K562 (cell line): ENCODE results near the gene SMIM29. TPM values are rescaled to one million over a fixed set of nuclear protein-coding genes. Genes with fewer than 3 reads are reported as not detected.

Experiments
- E2F3 ChIP-seq: fragments of 250-450 bp; sonication (Bioruptor Pico); IDR thresholded peaks from 2 replicates; pipeline ENCODE4 v1.4.0; 2020; ENCODE audit warnings: mild to moderate bottlenecking
- ERF ChIP-seq: fragments of 450-650 bp; formaldehyde crosslinking; IDR thresholded peaks from 2 replicates; pipeline ENCODE4 v1.4.0; 2020; ENCODE audit warnings: mild to moderate bottlenecking, mixed read lengths
- GATAD2A ChIP-seq: fragments of 450-650 bp; IDR thresholded peaks from 2 replicates; pipeline ENCODE4 v1.6.1; 2017
- HDAC2 ChIP-seq: fragments of 450-650 bp; IDR thresholded peaks from 2 replicates; pipeline ENCODE4 v1.6.1; 2016; ENCODE audit warnings: mild to moderate bottlenecking
- KAT7 ChIP-seq: sonication (generic); formaldehyde crosslinking; IDR thresholded peaks from 2 replicates; pipeline ENCODE4 v1.8.0; 2022; ENCODE audit warnings: missing genetic modification reagents, mild to moderate bottlenecking, borderline replicate concordance
- KDM5B ChIP-seq: fragments of 200-600 bp; sonication (generic); IDR thresholded peaks from 2 replicates; pipeline ENCODE4 v1.6.1; 2012; ENCODE audit warnings: low read depth, mild to moderate bottlenecking, moderate library complexity, low read length, control low read depth, inconsistent platforms; ENCODE audit not compliant: insufficient replicate concordance
- MBD2 ChIP-seq: sonication (generic); IDR thresholded peaks from 2 replicates; pipeline ENCODE4 v1.6.1; 2016; ENCODE audit warnings: low read depth, borderline replicate concordance
- SRSF3 ChIP-seq: fragments of 200-400 bp; formaldehyde crosslinking; IDR thresholded peaks from 2 replicates; pipeline ENCODE4 v1.6.1; 2016; ENCODE audit warnings: mild to moderate bottlenecking, low read length, moderate library complexity; ENCODE audit not compliant: insufficient read depth
- THRAP3 ChIP-seq: fragments of 450-650 bp; IDR thresholded peaks from 2 replicates; pipeline ENCODE4 v1.6.1; 2016; ENCODE audit warnings: mild to moderate bottlenecking, inconsistent platforms, borderline replicate concordance
- ZNF165 ChIP-seq: fragments of 250-450 bp; sonication (Bioruptor Pico); IDR thresholded peaks from 2 replicates; pipeline ENCODE4 v1.4.0; 2020; ENCODE audit warnings: borderline replicate concordance
- polyA plus RNA-seq, 8 experiments: library from polyadenylated mRNA; depleted of rRNA in 4 of 8; stranded (reverse) in 5 of 8; unstranded in 3 of 8; fragments of >200 nt; fragmentation: Nextera tagmentation in 2 of 8; fragmentation: Illumina TruSeq in 1 of 8; extraction: Ambion mirVana in 2 of 8; extraction: Trizol in 1 of 8; gene quantifications; 2 replicates each; pipeline versions ENCODE4 v1.2.1 to v1.2.3, GENCODE V29; 2011 to 2014; ENCODE audit warnings: inconsistent platforms in 1 of 8, missing spikeins in 1 of 8
- total RNA-seq, 7 experiments: library from RNA; depleted of rRNA in 6 of 7; stranded (reverse); fragments of >200 nt in 6 of 7; fragmentation: Illumina TruSeq in 2 of 7; extraction: Trizol in 2 of 7; gene quantifications; 2 replicates each; pipeline versions ENCODE4 v1.2.1 to v1.2.3, GENCODE V29; 2011 to 2021; ENCODE audit warnings: low replicate concordance in 1 of 7
- TF ChIP-seq, protein P1 (sequence below), 2 experiments: fragments of 450-650 bp in 1 of 2; sonication (generic) in 1 of 2; formaldehyde crosslinking in 1 of 2; IDR thresholded peaks in 1 of 2; conservative IDR thresholded peaks in 1 of 2; 2 replicates each; pipeline versions ENCODE4 v1.6.1 to v1.8.1; 2016 to 2023; ENCODE audit warnings: mild to moderate bottlenecking in 2 of 2, moderate library complexity in 2 of 2, inconsistent platforms in 1 of 2, missing genetic modification reagents in 1 of 2
- TF ChIP-seq, protein P2 (sequence below): fragments of 250-450 bp; sonication (Bioruptor Pico); IDR thresholded peaks from 2 replicates; pipeline ENCODE4 v1.6.1; 2021; ENCODE audit warnings: mild to moderate bottlenecking
- TF ChIP-seq, protein P3 (sequence below): fragments of 450-650 bp; formaldehyde crosslinking; IDR thresholded peaks from 2 replicates; pipeline ENCODE4 v1.4.0; 2020; ENCODE audit warnings: mild to moderate bottlenecking, moderate library complexity
- TF ChIP-seq, protein P4 (sequence below): sonication (generic); formaldehyde crosslinking; IDR thresholded peaks from 2 replicates; pipeline ENCODE4 v1.8.0; 2022; ENCODE audit warnings: mild to moderate bottlenecking, low read depth, missing genetic modification reagents
- TF ChIP-seq, protein P5 (sequence below): sonication (generic); formaldehyde crosslinking; IDR thresholded peaks from 2 replicates; pipeline ENCODE4 v1.8.1; 2023; ENCODE audit warnings: mild to moderate bottlenecking, missing genetic modification reagents
- TF ChIP-seq, protein P6 (sequence below): sonication (generic); formaldehyde crosslinking; IDR thresholded peaks from 2 replicates; pipeline ENCODE4 v1.8.0; 2022; ENCODE audit warnings: missing genetic modification reagents, mild to moderate bottlenecking, borderline replicate concordance

The SMIM29 gene
- total and polyA plus RNA-seq, 9 of the 15 experiments (the other 6 are each of a cell fraction or from before 2014, with no cell fraction given) = 6.5 to 36.7 (median 20.9) TPM

DNA sequence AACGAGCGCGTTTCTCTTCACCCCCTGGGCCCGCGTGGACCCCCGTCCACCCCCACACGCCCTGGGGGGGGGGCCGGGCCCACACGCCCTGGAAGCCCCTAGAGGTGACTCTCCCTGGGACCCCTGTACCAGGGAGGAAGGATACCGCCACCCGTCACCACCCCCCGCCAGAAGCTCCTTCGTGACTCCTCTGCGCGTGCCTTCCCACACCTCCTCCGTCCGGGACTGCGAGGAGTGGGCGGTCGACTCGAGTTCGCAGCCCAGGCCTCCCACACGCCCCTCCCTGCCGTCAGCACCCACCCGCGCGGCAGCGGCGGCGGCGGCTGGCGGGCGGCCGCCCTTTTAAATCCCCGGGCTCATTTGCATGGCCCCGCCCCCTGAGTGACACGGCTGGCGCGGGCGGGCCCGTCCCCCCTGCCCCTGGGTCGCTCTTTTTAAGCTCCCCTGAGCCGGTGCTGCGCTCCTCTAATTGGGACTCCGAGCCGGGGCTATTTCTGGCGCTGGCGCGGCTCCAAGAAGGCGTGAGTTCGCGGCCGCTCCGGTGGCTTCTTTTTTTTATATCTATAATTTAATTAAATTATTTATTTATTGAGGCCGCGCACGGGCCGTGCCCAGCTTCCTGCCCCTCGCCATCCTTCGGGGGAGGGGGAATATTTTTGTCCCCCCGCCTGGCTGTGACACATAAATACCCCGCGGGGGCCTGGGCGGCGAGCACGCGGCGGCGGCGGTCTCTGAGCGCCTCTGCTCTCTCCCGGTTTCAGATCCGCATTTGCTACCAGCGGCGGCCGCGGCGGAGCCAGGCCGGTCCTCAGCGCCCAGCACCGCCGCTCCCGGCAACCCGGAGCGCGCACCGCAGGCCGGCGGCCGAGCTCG lies 12.1 kb downstream of the SMIM29 start, which contains the start of gene HMGA1 (continued):
- TF ChIP-seq, protein P1, sequence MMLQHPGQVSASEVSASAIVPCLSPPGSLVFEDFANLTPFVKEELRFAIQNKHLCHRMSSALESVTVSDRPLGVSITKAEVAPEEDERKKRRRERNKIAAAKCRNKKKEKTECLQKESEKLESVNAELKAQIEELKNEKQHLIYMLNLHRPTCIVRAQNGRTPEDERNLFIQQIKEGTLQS (IDR thresholded peaks at IDR 0.05) = no peak
- TF ChIP-seq, protein P1 (CRISPR knock-in tag; conservative IDR thresholded peaks at IDR 0.05) = no peak
- peak; percentile 86; the same call in 1 of the 2 replicates for TF ChIP-seq SRSF3
- peak; percentile 90; the same call in 1 of the 2 replicates for TF ChIP-seq MBD2
- TF ChIP-seq, protein P2, sequence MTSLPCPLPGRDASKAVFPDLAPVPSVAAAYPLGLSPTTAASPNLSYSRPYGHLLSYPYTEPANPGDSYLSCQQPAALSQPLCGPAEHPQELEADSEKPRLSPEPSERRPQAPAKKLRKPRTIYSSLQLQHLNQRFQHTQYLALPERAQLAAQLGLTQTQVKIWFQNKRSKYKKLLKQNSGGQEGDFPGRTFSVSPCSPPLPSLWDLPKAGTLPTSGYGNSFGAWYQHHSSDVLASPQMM (CRISPR knock-in tag) = no peak
- 0 out of 2 replicates have a peak, but pooled peaks have one; percentile 12 for TF ChIP-seq ZNF165 (CRISPR knock-in tag)
- TF ChIP-seq KAT7 = no peak; the same call in 1 of the 2 replicates
- peak; percentile 92; the same call in 1 of the 2 replicates for TF ChIP-seq GATAD2A
- TF ChIP-seq, protein P3, sequence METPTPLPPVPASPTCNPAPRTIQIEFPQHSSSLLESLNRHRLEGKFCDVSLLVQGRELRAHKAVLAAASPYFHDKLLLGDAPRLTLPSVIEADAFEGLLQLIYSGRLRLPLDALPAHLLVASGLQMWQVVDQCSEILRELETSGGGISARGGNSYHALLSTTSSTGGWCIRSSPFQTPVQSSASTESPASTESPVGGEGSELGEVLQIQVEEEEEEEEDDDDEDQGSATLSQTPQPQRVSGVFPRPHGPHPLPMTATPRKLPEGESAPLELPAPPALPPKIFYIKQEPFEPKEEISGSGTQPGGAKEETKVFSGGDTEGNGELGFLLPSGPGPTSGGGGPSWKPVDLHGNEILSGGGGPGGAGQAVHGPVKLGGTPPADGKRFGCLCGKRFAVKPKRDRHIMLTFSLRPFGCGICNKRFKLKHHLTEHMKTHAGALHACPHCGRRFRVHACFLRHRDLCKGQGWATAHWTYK (CRISPR knock-in tag) = peak; percentile 89; the same call in 1 of the 2 replicates
- TF ChIP-seq, protein P4, sequence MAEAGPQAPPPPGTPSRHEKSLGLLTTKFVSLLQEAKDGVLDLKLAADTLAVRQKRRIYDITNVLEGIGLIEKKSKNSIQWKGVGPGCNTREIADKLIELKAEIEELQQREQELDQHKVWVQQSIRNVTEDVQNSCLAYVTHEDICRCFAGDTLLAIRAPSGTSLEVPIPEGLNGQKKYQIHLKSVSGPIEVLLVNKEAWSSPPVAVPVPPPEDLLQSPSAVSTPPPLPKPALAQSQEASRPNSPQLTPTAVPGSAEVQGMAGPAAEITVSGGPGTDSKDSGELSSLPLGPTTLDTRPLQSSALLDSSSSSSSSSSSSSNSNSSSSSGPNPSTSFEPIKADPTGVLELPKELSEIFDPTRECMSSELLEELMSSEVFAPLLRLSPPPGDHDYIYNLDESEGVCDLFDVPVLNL (CRISPR knock-in tag) = peak; percentile 62; the same call in 1 of the 2 replicates
- TF ChIP-seq, protein P5, sequence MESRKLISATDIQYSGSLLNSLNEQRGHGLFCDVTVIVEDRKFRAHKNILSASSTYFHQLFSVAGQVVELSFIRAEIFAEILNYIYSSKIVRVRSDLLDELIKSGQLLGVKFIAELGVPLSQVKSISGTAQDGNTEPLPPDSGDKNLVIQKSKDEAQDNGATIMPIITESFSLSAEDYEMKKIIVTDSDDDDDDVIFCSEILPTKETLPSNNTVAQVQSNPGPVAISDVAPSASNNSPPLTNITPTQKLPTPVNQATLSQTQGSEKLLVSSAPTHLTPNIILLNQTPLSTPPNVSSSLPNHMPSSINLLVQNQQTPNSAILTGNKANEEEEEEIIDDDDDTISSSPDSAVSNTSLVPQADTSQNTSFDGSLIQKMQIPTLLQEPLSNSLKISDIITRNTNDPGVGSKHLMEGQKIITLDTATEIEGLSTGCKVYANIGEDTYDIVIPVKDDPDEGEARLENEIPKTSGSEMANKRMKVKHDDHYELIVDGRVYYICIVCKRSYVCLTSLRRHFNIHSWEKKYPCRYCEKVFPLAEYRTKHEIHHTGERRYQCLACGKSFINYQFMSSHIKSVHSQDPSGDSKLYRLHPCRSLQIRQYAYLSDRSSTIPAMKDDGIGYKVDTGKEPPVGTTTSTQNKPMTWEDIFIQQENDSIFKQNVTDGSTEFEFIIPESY (CRISPR knock-in tag) = no peak
- peak; percentile 88; the same call in 1 of the 2 replicates for TF ChIP-seq ERF (CRISPR knock-in tag)
- TF ChIP-seq, protein P6, sequence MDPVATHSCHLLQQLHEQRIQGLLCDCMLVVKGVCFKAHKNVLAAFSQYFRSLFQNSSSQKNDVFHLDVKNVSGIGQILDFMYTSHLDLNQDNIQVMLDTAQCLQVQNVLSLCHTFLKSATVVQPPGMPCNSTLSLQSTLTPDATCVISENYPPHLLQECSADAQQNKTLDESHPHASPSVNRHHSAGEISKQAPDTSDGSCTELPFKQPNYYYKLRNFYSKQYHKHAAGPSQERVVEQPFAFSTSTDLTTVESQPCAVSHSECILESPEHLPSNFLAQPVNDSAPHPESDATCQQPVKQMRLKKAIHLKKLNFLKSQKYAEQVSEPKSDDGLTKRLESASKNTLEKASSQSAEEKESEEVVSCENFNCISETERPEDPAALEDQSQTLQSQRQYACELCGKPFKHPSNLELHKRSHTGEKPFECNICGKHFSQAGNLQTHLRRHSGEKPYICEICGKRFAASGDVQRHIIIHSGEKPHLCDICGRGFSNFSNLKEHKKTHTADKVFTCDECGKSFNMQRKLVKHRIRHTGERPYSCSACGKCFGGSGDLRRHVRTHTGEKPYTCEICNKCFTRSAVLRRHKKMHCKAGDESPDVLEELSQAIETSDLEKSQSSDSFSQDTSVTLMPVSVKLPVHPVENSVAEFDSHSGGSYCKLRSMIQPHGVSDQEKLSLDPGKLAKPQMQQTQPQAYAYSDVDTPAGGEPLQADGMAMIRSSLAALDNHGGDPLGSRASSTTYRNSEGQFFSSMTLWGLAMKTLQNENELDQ (CRISPR knock-in tag) = no peak
- TF ChIP-seq HDAC2 = no peak
- TF ChIP-seq E2F3 (CRISPR knock-in tag) = peak; percentile 84
- no peak for TF ChIP-seq THRAP3
- peak; percentile 99 for TF ChIP-seq KDM5B
